Activated CD8-positive, alpha-beta memory T cell treated with anti-CD3 and anti-CD28 coated beads, Interleukin-2, amount 50 U/mL, for 4 hours (primary cell): Measurements from ENCODE around the gene PDZD4.

Experiments
- DNase-seq: peaks from one replicate; pipeline ENCODE4 v3.0.0-alpha.2; 2020

Gene PDZD4

GRCh38 chrX:153782871-153783270, 47.5 kb downstream of the PDZD4 start:
- no peak for DNase-seq

- no peak for DNase-seq
Observed at GRCh38 chrX:153782313-153782712, 48.0 kb downstream of the PDZD4 start.

GRCh38 chrX:153781428-153782047, 48.8 kb downstream of the PDZD4 start:
- no peak for DNase-seq

- DNase-seq: no peak
Observed at GRCh38 chrX:153780678-153781427, 49.5 kb downstream of the PDZD4 start, which contains the start of gene SRPK3. TSS of gene SRPK3 (plus strand) at chrX:153781041. CDS start at chrX:153781087, 46 bp downstream.

- no peak for DNase-seq
Observed at GRCh38 chrX:153779891-153780677, 50.3 kb downstream of the PDZD4 start.

- no peak for DNase-seq
Observed at GRCh38 chrX:153778684-153779101, 51.7 kb downstream of the PDZD4 start.

GRCh38 chrX:153778181-153778580, 52.2 kb downstream of the PDZD4 start:
- DNase-seq: no peak

- DNase-seq: no peak
Observed at GRCh38 chrX:153777261-153778090, 52.9 kb downstream of the PDZD4 start.

- DNase-seq: no peak
Observed at GRCh38 chrX:153776611-153777045, 53.7 kb downstream of the PDZD4 start.

- DNase-seq: no peak
Observed at GRCh38 chrX:153776120-153776599, 54.2 kb downstream of the PDZD4 start.

GRCh38 chrX:153775293-153776119, 54.8 kb downstream of the PDZD4 start:
- peak; percentile 12 for DNase-seq

- DNase-seq: peak; percentile 13
Observed at GRCh38 chrX:153774576-153775292, 55.6 kb downstream of the PDZD4 start.

GRCh38 chrX:153773741-153774575, 56.4 kb downstream of the PDZD4 start:
- DNase-seq: peak; percentile 11

- peak; percentile 14 for DNase-seq
Observed at GRCh38 chrX:153773218-153773611, 57.1 kb downstream of the PDZD4 start.

- peak; percentile 11 for DNase-seq
Observed at GRCh38 chrX:153772316-153773217, 57.8 kb downstream of the PDZD4 start.

GRCh38 chrX:153771415-153772315, 58.7 kb downstream of the PDZD4 start:
- DNase-seq: peak; percentile 8

- peak; percentile 12 for DNase-seq
Observed at GRCh38 chrX:153770601-153771414, 59.5 kb downstream of the PDZD4 start.
